GM19452 (cell line): ENCODE measurements around the gene GNA14.
"Not testable (repeated sequence)": the region's sequence is repeated elsewhere in the genome, so short reads cannot be mapped to it uniquely, and the experiment has no call there.

Experiments used
- ATAC-seq: cut with Tn5 transposase; IDR thresholded peaks from one replicate; pipeline ENCODE4 v1.9.1; 2021; ENCODE audit not compliant: unreplicated experiment

Gene GNA14

GRCh38 chr9:77592476-77592875, 55.6 kb downstream of the GNA14 start:
- ATAC-seq = no peak

- no peak for ATAC-seq
These were observed 58.9 kb downstream of the GNA14 start for GRCh38 chr9:77589046-77589795.

DNA sequence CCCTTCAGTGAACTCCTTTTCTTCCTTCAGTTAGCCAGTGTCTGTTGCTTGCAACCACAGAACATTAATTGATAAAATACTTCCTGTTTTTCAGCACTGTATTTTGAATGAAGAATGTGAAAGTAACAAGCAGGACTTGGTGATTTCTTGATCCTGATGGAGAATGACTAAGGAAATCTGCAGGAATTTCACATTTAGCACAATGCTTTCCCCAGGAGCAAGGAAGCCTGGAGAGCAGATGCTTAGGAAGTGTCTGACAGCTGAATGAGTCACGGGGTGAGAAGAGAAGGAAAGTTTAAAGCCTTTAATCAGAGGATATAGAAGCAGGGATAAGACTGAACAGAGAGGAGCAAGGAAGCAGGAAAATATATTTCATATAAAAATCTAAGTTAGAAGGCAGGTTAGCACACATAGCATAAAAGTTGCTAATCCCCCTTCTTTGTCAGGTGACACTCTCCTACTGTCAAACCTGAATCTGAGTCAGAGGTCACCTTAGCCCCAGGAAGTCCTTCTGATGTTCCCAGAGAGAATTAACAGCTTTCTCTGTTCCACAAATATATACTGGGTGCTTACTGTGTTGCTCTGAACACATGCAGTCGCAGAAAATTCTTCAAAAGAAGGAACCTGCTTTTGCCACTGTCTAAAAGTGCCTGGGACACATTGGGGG, 59.7 kb downstream of the GNA14 start:
- no peak for ATAC-seq

DNA sequence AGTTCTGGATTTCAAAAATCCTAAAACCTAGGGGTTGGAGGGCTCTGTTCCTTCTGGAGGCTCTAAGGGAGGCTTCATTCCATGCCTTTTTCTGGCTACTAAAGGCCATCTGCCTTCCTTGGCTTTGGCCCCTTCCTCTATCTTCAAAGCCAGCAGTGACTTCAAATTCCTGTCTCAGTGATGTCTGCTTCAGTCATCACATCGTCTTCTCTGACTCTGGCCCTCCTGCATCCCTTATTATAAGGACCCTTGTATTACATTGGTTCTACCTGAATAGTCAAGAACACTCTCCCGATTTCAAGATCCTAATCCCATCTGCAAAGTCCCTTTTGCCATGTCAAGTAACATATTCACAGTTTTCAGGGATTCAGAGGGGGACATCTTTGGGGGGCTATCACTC, 60.3 kb downstream of the GNA14 start:
- no peak for ATAC-seq

DNA sequence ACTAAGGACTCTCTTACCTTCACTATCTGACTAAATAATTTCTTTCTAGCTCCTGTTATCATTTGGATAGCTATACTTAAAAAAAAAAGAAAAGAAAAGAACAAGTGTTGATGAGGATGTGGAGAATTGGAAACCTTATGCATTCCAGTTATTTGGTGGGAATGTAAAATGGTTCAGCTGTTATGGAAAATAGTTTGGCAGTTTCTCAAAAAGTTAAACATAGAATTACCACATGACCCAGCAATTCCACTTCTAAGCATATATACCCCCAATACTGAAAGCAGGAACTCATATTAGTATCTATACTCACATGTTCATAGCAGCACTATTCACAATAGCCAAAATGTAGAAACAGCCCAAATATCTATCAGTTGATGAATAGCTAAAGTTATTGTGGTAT, 61.1 kb downstream of the GNA14 start:
- ATAC-seq = no peak

DNA sequence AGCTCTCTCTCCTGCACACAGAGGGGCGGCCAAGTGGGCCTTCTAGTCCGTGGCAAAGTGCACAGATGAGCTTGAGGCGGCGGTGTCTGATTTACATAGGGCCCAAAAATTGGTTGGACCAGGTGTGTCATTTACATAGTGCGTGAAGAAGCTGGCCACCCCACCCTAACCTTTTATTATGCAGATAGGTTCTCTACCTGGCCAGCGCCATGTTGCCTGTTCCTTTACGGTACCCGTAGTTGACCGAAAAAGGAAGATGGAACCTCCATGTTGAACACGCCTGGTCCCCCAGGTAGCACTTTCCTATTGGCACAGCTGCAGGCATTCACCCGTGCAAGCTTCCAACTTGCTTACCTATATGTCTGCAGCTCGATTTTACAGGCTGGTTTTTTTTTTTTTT, 61.5 kb downstream of the GNA14 start:
- ATAC-seq = no peak

GRCh38 chr9:77585335-77585786, 62.8 kb downstream of the GNA14 start:
- ATAC-seq = no peak

GRCh38 chr9:77584927-77585326, 63.2 kb downstream of the GNA14 start:
- not testable (repeated sequence) for ATAC-seq

DNA sequence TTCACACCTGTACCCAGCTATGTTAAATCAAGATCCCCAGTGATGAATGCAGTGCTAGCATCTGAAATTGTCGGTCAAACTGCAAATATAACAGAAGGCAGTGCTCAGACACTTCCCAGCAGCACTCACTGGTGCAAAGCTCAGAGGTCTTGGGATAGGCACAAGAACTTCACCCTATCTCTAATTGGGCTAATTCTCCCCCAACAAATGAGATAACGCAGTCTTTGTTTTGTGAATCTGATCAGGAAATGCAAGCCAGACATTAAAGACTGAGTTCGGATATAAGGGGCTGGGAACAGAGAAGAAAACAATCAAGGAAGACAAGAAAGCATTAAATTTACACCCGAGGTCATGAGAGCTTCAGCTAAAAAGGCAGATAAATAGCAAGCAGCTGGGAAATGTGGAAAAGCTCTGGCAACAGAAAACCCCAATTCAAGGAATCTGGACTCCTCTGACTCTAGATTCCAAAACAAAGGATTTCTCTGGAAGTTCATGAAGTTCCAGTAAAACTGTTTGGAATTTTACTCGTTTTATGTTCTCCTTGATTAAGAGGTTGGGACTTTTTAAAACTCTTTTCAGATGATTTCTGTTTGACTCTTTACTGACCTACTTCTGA, 65.1 kb downstream of the GNA14 start:
- no peak for ATAC-seq

DNA sequence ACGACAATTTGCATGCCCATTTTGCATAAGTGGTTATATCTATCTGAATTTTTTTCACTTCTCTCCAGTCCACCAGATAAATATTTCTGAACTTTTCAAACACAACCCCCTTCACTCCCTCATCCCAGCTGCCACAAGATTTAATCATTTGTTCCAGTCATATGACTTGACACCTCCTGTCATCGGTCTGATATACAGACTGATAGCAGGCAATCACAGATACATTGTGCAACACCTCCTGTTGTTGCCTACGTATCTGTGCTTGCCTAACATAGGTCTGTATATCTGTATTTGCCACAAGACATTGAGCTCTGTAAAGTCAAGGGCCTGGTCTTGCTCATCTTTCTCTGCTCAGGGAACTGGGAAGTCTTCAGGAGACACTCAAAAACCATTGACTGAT, 65.6 kb downstream of the GNA14 start:
- ATAC-seq = no peak

GRCh38 chr9:77575785-77576184, 72.3 kb downstream of the GNA14 start:
- no peak for ATAC-seq

- no peak for ATAC-seq
These were observed 78.8 kb downstream of the GNA14 start for GRCh38 chr9:77569335-77569734.

- no peak for ATAC-seq
These were observed 84.9 kb downstream of the GNA14 start for GRCh38 chr9:77563174-77563573.

DNA sequence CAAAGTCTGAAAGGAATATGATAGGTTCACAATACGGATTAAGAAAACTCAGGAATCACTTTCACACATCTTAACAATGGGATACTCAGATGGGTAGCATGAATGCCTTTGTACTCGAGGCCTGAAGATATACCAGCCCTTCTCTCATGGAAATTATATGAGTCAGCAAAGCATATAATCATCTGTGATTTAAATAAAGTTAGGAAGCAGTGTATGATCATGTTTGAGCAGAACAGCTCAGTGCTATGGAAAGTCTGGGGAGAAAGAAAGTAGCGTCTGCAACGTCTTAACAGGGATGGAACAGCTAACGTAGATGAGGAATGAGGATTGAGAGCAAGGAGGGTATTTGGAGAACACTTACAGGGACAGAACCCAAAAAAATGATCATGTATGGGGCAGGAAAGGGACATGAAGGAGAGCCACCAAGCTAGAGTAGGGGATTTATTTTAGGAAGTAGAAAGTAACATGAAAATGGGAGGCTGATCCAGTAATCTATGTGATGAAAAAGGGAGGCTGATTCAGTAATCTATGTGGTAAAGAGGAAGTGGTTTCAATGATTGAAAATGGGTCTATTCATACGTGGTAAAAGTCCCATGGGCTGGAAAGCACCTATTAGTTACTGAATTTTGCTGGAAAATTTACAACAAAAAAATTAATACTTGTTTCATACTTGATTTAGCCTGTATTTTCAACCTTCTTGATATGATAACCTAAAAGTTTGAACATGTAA, 85.9 kb downstream of the GNA14 start:
- no peak for ATAC-seq

GRCh38 chr9:77561331-77562018, 86.6 kb downstream of the GNA14 start:
- no peak for ATAC-seq

- no peak for ATAC-seq
These were observed 91.7 kb downstream of the GNA14 start for GRCh38 chr9:77556396-77556795.

DNA sequence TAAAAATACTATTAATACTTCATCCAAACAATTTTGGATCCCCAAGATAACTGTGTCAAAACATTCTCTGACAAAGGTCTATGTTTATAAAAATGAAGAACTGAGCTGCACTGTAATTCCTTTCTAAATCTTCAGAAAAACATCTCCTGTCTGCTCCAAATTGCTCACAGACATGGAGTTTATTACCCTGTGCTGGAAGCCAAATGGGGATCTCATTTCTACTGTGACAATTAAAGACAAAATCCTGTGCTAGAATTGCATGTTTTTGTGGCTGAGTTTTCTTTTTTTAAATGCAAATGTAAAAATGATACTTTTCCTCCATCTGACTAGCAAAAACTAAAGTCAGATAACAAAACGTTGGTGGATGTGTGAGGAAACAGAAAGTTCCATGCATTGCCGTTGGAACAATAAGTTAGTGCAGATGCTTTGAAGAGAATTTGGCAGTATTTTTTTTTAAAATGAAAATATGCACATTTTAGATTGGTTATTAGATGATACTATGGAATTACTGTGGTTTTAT, 93.5 kb downstream of the GNA14 start:
- ATAC-seq = no peak

- no peak for ATAC-seq
These were observed 100.9 kb downstream of the GNA14 start for GRCh38 chr9:77547106-77547730.

DNA sequence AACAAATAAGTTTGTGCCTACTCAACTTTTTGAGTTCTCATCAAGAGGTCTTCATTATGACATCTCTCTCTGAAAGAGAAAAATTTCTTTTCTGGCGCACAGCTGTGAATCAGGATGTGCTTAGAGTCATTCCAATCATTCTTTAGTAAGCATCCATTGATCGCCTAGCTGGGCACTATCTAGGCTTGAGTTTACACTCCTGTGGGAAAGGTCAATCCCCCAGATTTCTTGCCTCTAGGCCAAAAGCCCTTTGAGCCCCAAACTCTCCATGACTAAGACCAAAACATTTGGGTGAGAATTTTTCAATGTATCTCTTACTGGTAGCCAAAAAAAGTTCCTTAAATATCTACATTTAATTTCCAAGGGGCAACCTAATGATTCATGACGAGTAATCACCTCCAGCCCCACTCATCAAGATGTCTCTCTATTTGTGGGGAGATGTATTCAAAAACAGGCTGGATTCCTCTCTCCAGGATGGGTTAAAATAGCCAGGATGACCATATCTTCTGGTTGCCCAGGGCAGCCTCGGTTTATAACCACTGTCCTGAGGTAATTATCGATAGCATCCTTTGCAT, 101.7 kb downstream of the GNA14 start:
- ATAC-seq = no peak

GRCh38 chr9:77544546-77544945, 103.6 kb downstream of the GNA14 start:
- ATAC-seq = no peak
